ENCODE data around the gene DCAF11. TPM values are rescaled to one million over a fixed set of nuclear protein-coding genes. Genes with fewer than 3 reads are reported as not detected.

Gene DCAF11
- total and polyA plus RNA-seq, 2 of the 13 experiments (the other 11 are each of a cell fraction or from before 2014, with no cell fraction given): 150 to 257 TPM

DNA sequence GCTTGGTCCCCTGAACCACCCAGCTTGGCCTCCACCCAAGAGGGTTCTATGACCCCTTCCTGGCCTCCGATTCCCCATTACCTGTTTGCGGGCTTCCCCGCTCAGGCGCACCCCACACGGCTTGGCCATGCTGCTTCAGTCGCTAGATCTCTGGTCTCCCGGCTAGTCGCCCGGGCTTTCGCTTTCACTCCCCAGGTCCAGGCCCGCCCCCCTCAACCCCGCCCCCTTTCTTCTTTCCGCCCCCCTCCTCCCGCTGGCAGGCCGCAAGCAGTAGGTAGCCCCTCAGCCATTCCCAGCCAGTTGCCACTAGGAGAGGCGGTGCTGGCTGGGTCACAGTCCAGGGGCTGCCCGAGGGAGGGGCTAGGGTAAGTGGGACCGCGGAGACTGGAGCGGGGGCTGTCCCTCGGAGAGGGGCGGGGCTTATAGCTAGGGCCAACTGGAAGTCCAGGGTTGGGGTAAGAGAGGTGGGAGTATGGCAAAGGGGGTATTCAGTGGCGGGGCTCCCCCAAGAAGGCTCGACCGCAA, 31.9 kb downstream of the DCAF11 start, which contains the start of gene PSME2 (continued):
- TF ChIP-seq, protein P1, sequence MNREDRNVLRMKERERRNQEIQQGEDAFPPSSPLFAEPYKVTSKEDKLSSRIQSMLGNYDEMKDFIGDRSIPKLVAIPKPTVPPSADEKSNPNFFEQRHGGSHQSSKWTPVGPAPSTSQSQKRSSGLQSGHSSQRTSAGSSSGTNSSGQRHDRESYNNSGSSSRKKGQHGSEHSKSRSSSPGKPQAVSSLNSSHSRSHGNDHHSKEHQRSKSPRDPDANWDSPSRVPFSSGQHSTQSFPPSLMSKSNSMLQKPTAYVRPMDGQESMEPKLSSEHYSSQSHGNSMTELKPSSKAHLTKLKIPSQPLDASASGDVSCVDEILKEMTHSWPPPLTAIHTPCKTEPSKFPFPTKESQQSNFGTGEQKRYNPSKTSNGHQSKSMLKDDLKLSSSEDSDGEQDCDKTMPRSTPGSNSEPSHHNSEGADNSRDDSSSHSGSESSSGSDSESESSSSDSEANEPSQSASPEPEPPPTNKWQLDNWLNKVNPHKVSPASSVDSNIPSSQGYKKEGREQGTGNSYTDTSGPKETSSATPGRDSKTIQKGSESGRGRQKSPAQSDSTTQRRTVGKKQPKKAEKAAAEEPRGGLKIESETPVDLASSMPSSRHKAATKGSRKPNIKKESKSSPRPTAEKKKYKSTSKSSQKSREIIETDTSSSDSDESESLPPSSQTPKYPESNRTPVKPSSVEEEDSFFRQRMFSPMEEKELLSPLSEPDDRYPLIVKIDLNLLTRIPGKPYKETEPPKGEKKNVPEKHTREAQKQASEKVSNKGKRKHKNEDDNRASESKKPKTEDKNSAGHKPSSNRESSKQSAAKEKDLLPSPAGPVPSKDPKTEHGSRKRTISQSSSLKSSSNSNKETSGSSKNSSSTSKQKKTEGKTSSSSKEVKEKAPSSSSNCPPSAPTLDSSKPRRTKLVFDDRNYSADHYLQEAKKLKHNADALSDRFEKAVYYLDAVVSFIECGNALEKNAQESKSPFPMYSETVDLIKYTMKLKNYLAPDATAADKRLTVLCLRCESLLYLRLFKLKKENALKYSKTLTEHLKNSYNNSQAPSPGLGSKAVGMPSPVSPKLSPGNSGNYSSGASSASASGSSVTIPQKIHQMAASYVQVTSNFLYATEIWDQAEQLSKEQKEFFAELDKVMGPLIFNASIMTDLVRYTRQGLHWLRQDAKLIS (CRISPR knock-in tag; IDR thresholded peaks at IDR 0.05): peak; percentile 35; the same call in 1 of the 2 replicates
- no peak for TF ChIP-seq MBNL3 (CRISPR knock-in tag; conservative IDR thresholded peaks at IDR 0.05)
- no peak for TF ChIP-seq SP2 (CRISPR knock-in tag; IDR thresholded peaks at IDR 0.05)
- TF ChIP-seq CBX1 (IDR thresholded peaks at IDR 0.05; ENCODE audit: low read depth): peak; percentile 77
- TF ChIP-seq ZNF331 (CRISPR knock-in tag; IDR thresholded peaks at IDR 0.05): peak; percentile 76
- TF ChIP-seq, protein P2, sequence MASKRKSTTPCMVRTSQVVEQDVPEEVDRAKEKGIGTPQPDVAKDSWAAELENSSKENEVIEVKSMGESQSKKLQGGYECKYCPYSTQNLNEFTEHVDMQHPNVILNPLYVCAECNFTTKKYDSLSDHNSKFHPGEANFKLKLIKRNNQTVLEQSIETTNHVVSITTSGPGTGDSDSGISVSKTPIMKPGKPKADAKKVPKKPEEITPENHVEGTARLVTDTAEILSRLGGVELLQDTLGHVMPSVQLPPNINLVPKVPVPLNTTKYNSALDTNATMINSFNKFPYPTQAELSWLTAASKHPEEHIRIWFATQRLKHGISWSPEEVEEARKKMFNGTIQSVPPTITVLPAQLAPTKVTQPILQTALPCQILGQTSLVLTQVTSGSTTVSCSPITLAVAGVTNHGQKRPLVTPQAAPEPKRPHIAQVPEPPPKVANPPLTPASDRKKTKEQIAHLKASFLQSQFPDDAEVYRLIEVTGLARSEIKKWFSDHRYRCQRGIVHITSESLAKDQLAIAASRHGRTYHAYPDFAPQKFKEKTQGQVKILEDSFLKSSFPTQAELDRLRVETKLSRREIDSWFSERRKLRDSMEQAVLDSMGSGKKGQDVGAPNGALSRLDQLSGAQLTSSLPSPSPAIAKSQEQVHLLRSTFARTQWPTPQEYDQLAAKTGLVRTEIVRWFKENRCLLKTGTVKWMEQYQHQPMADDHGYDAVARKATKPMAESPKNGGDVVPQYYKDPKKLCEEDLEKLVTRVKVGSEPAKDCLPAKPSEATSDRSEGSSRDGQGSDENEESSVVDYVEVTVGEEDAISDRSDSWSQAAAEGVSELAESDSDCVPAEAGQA (IDR thresholded peaks at IDR 0.05; ENCODE audit: low read depth): peak; percentile 2; the same call in 1 of the 2 replicates
- TF ChIP-seq, protein P2 (CRISPR knock-in tag; IDR thresholded peaks at IDR 0.05; ENCODE audit: borderline replicate concordance): no peak
- TF ChIP-seq, protein P3, sequence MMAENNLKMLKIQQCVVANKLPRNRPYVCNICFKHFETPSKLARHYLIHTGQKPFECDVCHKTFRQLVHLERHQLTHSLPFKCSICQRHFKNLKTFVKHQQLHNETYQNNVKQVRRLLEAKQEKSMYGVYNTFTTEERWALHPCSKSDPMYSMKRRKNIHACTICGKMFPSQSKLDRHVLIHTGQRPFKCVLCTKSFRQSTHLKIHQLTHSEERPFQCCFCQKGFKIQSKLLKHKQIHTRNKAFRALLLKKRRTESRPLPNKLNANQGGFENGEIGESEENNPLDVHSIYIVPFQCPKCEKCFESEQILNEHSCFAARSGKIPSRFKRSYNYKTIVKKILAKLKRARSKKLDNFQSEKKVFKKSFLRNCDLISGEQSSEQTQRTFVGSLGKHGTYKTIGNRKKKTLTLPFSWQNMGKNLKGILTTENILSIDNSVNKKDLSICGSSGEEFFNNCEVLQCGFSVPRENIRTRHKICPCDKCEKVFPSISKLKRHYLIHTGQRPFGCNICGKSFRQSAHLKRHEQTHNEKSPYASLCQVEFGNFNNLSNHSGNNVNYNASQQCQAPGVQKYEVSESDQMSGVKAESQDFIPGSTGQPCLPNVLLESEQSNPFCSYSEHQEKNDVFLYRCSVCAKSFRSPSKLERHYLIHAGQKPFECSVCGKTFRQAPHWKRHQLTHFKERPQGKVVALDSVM (CRISPR knock-in tag; IDR thresholded peaks at IDR 0.05): no peak
- TF ChIP-seq, protein P4, sequence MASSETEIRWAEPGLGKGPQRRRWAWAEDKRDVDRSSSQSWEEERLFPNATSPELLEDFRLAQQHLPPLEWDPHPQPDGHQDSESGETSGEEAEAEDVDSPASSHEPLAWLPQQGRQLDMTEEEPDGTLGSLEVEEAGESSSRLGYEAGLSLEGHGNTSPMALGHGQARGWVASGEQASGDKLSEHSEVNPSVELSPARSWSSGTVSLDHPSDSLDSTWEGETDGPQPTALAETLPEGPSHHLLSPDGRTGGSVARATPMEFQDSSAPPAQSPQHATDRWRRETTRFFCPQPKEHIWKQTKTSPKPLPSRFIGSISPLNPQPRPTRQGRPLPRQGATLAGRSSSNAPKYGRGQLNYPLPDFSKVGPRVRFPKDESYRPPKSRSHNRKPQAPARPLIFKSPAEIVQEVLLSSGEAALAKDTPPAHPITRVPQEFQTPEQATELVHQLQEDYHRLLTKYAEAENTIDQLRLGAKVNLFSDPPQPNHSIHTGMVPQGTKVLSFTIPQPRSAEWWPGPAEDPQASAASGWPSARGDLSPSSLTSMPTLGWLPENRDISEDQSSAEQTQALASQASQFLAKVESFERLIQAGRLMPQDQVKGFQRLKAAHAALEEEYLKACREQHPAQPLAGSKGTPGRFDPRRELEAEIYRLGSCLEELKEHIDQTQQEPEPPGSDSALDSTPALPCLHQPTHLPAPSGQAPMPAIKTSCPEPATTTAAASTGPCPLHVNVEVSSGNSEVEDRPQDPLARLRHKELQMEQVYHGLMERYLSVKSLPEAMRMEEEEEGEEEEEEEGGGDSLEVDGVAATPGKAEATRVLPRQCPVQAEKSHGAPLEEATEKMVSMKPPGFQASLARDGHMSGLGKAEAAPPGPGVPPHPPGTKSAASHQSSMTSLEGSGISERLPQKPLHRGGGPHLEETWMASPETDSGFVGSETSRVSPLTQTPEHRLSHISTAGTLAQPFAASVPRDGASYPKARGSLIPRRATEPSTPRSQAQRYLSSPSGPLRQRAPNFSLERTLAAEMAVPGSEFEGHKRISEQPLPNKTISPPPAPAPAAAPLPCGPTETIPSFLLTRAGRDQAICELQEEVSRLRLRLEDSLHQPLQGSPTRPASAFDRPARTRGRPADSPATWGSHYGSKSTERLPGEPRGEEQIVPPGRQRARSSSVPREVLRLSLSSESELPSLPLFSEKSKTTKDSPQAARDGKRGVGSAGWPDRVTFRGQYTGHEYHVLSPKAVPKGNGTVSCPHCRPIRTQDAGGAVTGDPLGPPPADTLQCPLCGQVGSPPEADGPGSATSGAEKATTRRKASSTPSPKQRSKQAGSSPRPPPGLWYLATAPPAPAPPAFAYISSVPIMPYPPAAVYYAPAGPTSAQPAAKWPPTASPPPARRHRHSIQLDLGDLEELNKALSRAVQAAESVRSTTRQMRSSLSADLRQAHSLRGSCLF (CRISPR knock-in tag; IDR thresholded peaks at IDR 0.05; ENCODE audit: borderline replicate concordance): no peak
- no peak for TF ChIP-seq RNF2 (conservative IDR thresholded peaks at IDR 0.05; ENCODE audit: low read depth)
- no peak for TF ChIP-seq JUNB (CRISPR knock-in tag; IDR thresholded peaks at IDR 0.05; ENCODE audit: borderline replicate concordance)
- TF ChIP-seq REXO4 (CRISPR knock-in tag; IDR thresholded peaks at IDR 0.05; ENCODE audit: borderline replicate concordance): no peak
- peak; percentile 76; the same call in 1 of the 2 replicates for TF ChIP-seq ZNF644 (CRISPR knock-in tag; IDR thresholded peaks at IDR 0.05; ENCODE audit: low read depth)
